Measurements from ENCODE around the gene C1orf35. TPM values are rescaled to one million over a fixed set of nuclear protein-coding genes. Genes with fewer than 3 reads are reported as not detected.

The C1orf35 gene
- total RNA-seq, 3 donors from 2014 or later = 41.0 to 41.9 (median 41.7) TPM

- Mint-ChIP-seq H3K36me3 (ENCODE audit: insufficient read depth) (peaks cover 31% of the 10 kb centered on the region), H3K4me1 (ENCODE audit: low read depth) (peaks cover 85% of the 10 kb centered on the region), H3K4me3 (peak overlapping the region; percentile 72), H3K9me3 (no peaks in the 10 kb centered on the region), H3K27me3 (ENCODE audit: low read depth) (no peaks in the 10 kb centered on the region)
- DNase-seq = no peak
- ATAC-seq = no peak
Observed at GRCh38 chr1:228088586-228089498, 14.3 kb downstream of the C1orf35 start.

- H3K36me3 Mint-ChIP-seq (ENCODE audit: insufficient read depth) = peaks cover 37% of the 10 kb centered on the region
- no peak for DNase-seq
- no peaks in the 10 kb centered on the region for H3K9me3 Mint-ChIP-seq
- ATAC-seq = peak in 1 of 2 donors; percentile 22
- H3K27me3 Mint-ChIP-seq (ENCODE audit: low read depth) = no peaks in the 10 kb centered on the region
- H3K4me3 Mint-ChIP-seq = peak overlapping the region; percentile 72
- peaks cover 84% of the 10 kb centered on the region for H3K4me1 Mint-ChIP-seq (ENCODE audit: low read depth)
Observed at GRCh38 chr1:228087771-228088251, 15.3 kb downstream of the C1orf35 start.

- DNase-seq = no peak
- H3K27me3 Mint-ChIP-seq (ENCODE audit: low read depth) = no peaks in the 10 kb centered on the region
- peak overlapping the region; percentile 98 for H3K4me3 Mint-ChIP-seq
- no peaks in the 10 kb centered on the region for H3K9me3 Mint-ChIP-seq
- peaks cover 31% of the 10 kb centered on the region for H3K36me3 Mint-ChIP-seq (ENCODE audit: insufficient read depth)
- peaks cover 65% of the 10 kb centered on the region for H3K4me1 Mint-ChIP-seq (ENCODE audit: low read depth)
- no peak for ATAC-seq
Observed at GRCh38 chr1:228085287-228085951, 17.7 kb downstream of the C1orf35 start.

GRCh38 chr1:228084797-228085196, 18.3 kb downstream of the C1orf35 start:
- Mint-ChIP-seq H3K9me3 (no peaks in the 10 kb centered on the region), H3K4me3 (peak overlapping the region; percentile 98), H3K27me3 (ENCODE audit: low read depth) (no peaks in the 10 kb centered on the region), H3K4me1 (ENCODE audit: low read depth) (peaks cover 59% of the 10 kb centered on the region), H3K36me3 (ENCODE audit: insufficient read depth) (peaks cover 31% of the 10 kb centered on the region)
- DNase-seq (no peak), ATAC-seq (no peak)

- ATAC-seq = peak in 1 of 2 donors; percentile 24
- peak overlapping the region; percentile 98 for H3K4me3 Mint-ChIP-seq
- peaks cover 55% of the 10 kb centered on the region for H3K4me1 Mint-ChIP-seq (ENCODE audit: low read depth)
- no peaks in the 10 kb centered on the region for H3K9me3 Mint-ChIP-seq
- peaks cover 30% of the 10 kb centered on the region for H3K36me3 Mint-ChIP-seq (ENCODE audit: insufficient read depth)
- DNase-seq = no peak
- H3K27me3 Mint-ChIP-seq (ENCODE audit: low read depth) = no peaks in the 10 kb centered on the region
Observed at GRCh38 chr1:228084325-228084724, 18.8 kb downstream of the C1orf35 start.

- Mint-ChIP-seq H3K4me1 (ENCODE audit: low read depth) (peaks cover 52% of the 10 kb centered on the region), H3K9me3 (no peaks in the 10 kb centered on the region), H3K27me3 (ENCODE audit: low read depth) (no peaks in the 10 kb centered on the region), H3K36me3 (ENCODE audit: insufficient read depth) (peaks cover 25% of the 10 kb centered on the region), H3K4me3 (peak overlapping the region; percentile 98)
- ATAC-seq = no peak
- DNase-seq = no peak
Observed at GRCh38 chr1:228083871-228084278, 19.2 kb downstream of the C1orf35 start.

GRCh38 chr1:228082918-228083870, 19.9 kb downstream of the C1orf35 start:
- Mint-ChIP-seq H3K4me1 (ENCODE audit: low read depth) (peaks cover 45% of the 10 kb centered on the region), H3K9me3 (no peaks in the 10 kb centered on the region), H3K27me3 (ENCODE audit: low read depth) (no peaks in the 10 kb centered on the region), H3K4me3 (peak overlapping the region; percentile 98), H3K36me3 (ENCODE audit: insufficient read depth) (peaks cover 22% of the 10 kb centered on the region)
- DNase-seq (no peak), ATAC-seq (peak; percentile 18 to 20)

- peak; percentile 88 to 91 for ATAC-seq
- H3K27me3 Mint-ChIP-seq (ENCODE audit: low read depth) = no peaks in the 10 kb centered on the region
- H3K9me3 Mint-ChIP-seq = no peaks in the 10 kb centered on the region
- peaks cover 16% of the 10 kb centered on the region for H3K36me3 Mint-ChIP-seq (ENCODE audit: insufficient read depth)
- H3K4me3 Mint-ChIP-seq = peak within 1 kb of the TSS; percentile 98
- H3K4me1 Mint-ChIP-seq (ENCODE audit: low read depth) = peaks cover 37% of the 10 kb centered on the region
- peak; percentile 92 for DNase-seq
Observed at GRCh38 chr1:228082214-228082917, 20.8 kb downstream of the C1orf35 start, which contains the start of gene ARF1. ARF1 (plus strand) TSS chr1:228082708; CDS start chr1:228097115, 14,407 bp downstream.

- peak overlapping the region; percentile 87 for H3K4me3 Mint-ChIP-seq
- peaks cover 33% of the 10 kb centered on the region for H3K4me1 Mint-ChIP-seq (ENCODE audit: low read depth)
- DNase-seq (no peak), ATAC-seq (peak; percentile 22 to 29)
- H3K9me3 Mint-ChIP-seq = no peaks in the 10 kb centered on the region
- H3K27me3 Mint-ChIP-seq (ENCODE audit: low read depth) = no peaks in the 10 kb centered on the region
- peaks cover 16% of the 10 kb centered on the region for H3K36me3 Mint-ChIP-seq (ENCODE audit: insufficient read depth)
Observed at GRCh38 chr1:228081578-228082213, 21.4 kb downstream of the C1orf35 start.

GRCh38 chr1:228081144-228081543, 22.0 kb downstream of the C1orf35 start:
- Mint-ChIP-seq H3K36me3 (ENCODE audit: insufficient read depth) (peaks cover 16% of the 10 kb centered on the region), H3K27me3 (ENCODE audit: low read depth) (no peaks in the 10 kb centered on the region), H3K4me1 (ENCODE audit: low read depth) (peaks cover 28% of the 10 kb centered on the region), H3K9me3 (no peaks in the 10 kb centered on the region), H3K4me3 (peak overlapping the region; percentile 87)
- ATAC-seq (no peak), DNase-seq (no peak)

GRCh38 chr1:228079601-228080263, 23.4 kb downstream of the C1orf35 start:
- Mint-ChIP-seq H3K9me3 (no peaks in the 10 kb centered on the region), H3K4me1 (ENCODE audit: low read depth) (peaks cover 14% of the 10 kb centered on the region), H3K4me3 (no peak overlapping the region), H3K27me3 (ENCODE audit: low read depth) (no peaks in the 10 kb centered on the region), H3K36me3 (ENCODE audit: insufficient read depth) (peaks cover 16% of the 10 kb centered on the region)
- no peak for ATAC-seq
- DNase-seq = no peak

- ATAC-seq (no peak), DNase-seq (no peak)
- Mint-ChIP-seq H3K36me3 (ENCODE audit: insufficient read depth) (peaks cover 10% of the 10 kb centered on the region), H3K9me3 (no peaks in the 10 kb centered on the region), H3K27me3 (ENCODE audit: low read depth) (no peaks in the 10 kb centered on the region), H3K4me3 (no peak overlapping the region), H3K4me1 (ENCODE audit: low read depth) (peaks cover 7% of the 10 kb centered on the region)
Observed at GRCh38 chr1:228079013-228079412, 24.1 kb downstream of the C1orf35 start.
